BJ (cell line): ENCODE measurements around the gene CLK2. TPM values are rescaled to one million over a fixed set of nuclear protein-coding genes. Genes with fewer than 3 reads are reported as not detected.
"Not testable (repeated sequence)": the region's sequence is repeated elsewhere in the genome, so short reads cannot be mapped to it uniquely, and the experiment has no call there.

ENCODE experiments used
- CTCF ChIA-PET: fragments of 350-600 bp; formaldehyde crosslinking; extraction: SDS; loops from one replicate; lab custom pipeline; 2021; ENCODE audit warnings: antibody characterized with exemption, inconsistent platforms; lab: Yijun Ruan, JAX
- POLR2A ChIA-PET: fragments of 300-600 bp; sonication (Branson Sonifier 250); formaldehyde crosslinking; extraction: SDS; loops from one replicate; lab custom pipeline; 2021; ENCODE audit warnings: antibody characterized with exemption; lab: Charles Lee
- DNase-seq: peaks from one replicate; pipeline ENCODE4 v3.0.0-alpha.2; 2011; ENCODE audit warnings: low read depth
- H3K27me3 ChIP-seq: 2 replicates; pipeline ENCODE4 v1.6.0; 2011; ENCODE audit warnings: low read length; ENCODE audit not compliant: control insufficient read depth, insufficient read depth
- H3K36me3 ChIP-seq: 2 replicates; pipeline ENCODE4 v1.5.1; 2011; ENCODE audit warnings: low read length; ENCODE audit not compliant: control insufficient read depth, insufficient read depth
- H3K4me3 ChIP-seq: 2 replicates; pipeline ENCODE4 v1.5.1; 2011; ENCODE audit warnings: low read depth, mild to moderate bottlenecking, control low read depth, low read length
- polyA plus RNA-seq: library from polyadenylated mRNA; depleted of rRNA; stranded (reverse); fragments of >200 nt; gene quantifications from 2 replicates; pipeline ENCODE4 v1.2.3, GENCODE V29; 2011
- TF ChIP-seq, protein P1 (sequence below): IDR thresholded peaks from 2 replicates; pipeline ENCODE4 v1.5.1; 2011; ENCODE audit warnings: low read depth, mild to moderate bottlenecking, control low read depth, inconsistent platforms, low read length, moderate library complexity; ENCODE audit not compliant: insufficient read depth

Gene CLK2
- polyA plus RNA-seq, 1 experiment: 57.4 TPM

- Histone ChIP-seq H3K36me3 (no peaks in the 10 kb centered on the region), H3K4me3 (peak overlapping the region; percentile 37), H3K27me3 (no peaks in the 10 kb centered on the region)
- ChIA-PET POLR2A (no interaction called here), CTCF (interaction anchor here (1.2 to 6.8 kb wide), 5 partner anchors 9 to 55 kb away, joined by 3 to 75 read pairs (median 6); partner anchors contain the start of genes KRTCAP2, MTX1 and THBS3)
- no peak for DNase-seq
- TF ChIP-seq, protein P1, sequence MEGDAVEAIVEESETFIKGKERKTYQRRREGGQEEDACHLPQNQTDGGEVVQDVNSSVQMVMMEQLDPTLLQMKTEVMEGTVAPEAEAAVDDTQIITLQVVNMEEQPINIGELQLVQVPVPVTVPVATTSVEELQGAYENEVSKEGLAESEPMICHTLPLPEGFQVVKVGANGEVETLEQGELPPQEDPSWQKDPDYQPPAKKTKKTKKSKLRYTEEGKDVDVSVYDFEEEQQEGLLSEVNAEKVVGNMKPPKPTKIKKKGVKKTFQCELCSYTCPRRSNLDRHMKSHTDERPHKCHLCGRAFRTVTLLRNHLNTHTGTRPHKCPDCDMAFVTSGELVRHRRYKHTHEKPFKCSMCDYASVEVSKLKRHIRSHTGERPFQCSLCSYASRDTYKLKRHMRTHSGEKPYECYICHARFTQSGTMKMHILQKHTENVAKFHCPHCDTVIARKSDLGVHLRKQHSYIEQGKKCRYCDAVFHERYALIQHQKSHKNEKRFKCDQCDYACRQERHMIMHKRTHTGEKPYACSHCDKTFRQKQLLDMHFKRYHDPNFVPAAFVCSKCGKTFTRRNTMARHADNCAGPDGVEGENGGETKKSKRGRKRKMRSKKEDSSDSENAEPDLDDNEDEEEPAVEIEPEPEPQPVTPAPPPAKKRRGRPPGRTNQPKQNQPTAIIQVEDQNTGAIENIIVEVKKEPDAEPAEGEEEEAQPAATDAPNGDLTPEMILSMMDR: no peak
These were observed 45.2 kb downstream of the CLK2 start for GRCh38 chr1:155228096-155228427.

DNA sequence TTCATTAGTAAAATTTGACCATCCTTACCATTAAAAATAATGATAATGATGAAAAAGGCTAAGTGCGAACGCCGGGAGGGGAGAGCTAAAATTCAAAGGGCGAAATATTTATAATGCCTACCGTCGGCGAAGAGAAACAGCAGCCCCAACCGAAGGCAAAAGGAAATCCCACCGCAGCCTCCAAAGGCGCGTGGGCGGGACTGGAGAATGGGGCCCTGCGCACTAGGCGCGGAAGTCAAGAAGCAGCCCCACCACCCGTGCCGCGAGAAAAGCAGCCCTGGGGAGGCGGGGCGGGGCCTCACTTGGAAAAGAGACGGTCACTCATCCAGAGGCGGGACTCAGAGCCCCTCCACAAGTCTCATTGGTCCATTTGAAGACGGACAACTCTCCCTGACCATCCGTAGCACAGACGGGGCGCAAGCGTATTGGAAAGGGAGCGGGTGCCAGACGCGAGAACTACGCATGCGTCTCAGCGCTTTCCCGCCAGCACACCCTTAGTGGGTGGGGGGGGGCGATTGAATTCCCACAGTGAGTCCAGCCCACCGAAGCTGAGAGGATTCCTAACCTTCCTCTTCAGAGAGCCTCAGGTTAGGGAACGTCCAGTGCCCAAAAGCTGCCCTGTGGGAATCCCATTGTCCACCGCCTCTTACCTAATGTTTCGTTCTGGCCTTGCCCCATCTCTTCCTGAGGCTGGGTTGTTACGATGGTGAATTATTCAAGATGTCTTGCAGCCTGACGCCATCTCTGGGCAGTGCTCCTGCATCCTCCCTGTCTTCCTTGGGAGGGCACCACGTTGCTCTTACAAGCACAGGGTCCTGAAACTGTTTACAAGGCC is 45.8 kb downstream of the CLK2 start:
- POLR2A ChIA-PET: no interaction called here
- DNase-seq: peak; percentile 95
- CTCF ChIA-PET: interaction anchor here (0.8 to 6.8 kb wide), 11 partner anchors 9 to 54 kb away, joined by 3 to 75 read pairs (median 5); partner anchors contain the start of genes KRTCAP2, MTX1 and THBS3
- Histone ChIP-seq H3K27me3 (no peaks in the 10 kb centered on the region), H3K4me3 (peak overlapping the region; percentile 51), H3K36me3 (no peaks in the 10 kb centered on the region)
- TF ChIP-seq, protein P1: peak; percentile 21; the same call in 1 of the 2 replicates

GRCh38 chr1:155226910-155227260 is 46.4 kb downstream of the CLK2 start:
- ChIA-PET POLR2A (no interaction called here), CTCF (interaction anchor here (0.8 to 6.8 kb wide), 11 partner anchors 8 to 54 kb away, joined by 3 to 75 read pairs (median 5); partner anchors contain the start of genes KRTCAP2, MTX1 and THBS3)
- no peaks in the 10 kb centered on the region for H3K27me3 ChIP-seq
- DNase-seq: no peak
- no peaks in the 10 kb centered on the region for H3K36me3 ChIP-seq
- H3K4me3 ChIP-seq: peak overlapping the region; percentile 51
- TF ChIP-seq, protein P1: no peak

GRCh38 chr1:155226188-155226909 is 47.0 kb downstream of the CLK2 start:
- no peak for DNase-seq
- H3K4me3 ChIP-seq: peak overlapping the region; percentile 51
- no peaks in the 10 kb centered on the region for H3K27me3 ChIP-seq
- POLR2A ChIA-PET: no interaction called here
- TF ChIP-seq, protein P1: peak; percentile 60
- CTCF ChIA-PET: interaction anchor here (0.8 to 6.8 kb wide), 11 partner anchors 8 to 52 kb away, joined by 3 to 75 read pairs (median 6); partner anchors contain the start of genes MTX1 and THBS3
- no peaks in the 10 kb centered on the region for H3K36me3 ChIP-seq

DNA sequence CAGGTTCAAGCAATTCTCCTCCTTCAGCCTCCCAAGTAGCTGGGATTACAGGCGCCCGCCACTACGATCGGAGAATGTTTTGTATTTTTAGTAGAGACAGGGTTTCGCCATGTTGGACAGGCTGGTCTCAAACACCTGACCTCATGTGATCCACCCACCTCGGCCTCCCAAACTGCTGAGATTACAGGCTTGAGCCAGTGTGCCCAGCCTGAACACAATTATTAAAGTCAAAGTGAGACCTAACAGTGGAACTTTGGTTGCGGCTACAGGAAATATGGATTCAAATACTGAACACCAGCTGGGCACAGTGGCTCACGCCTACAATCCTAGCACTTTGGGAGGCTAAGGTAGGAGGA is 47.9 kb downstream of the CLK2 start:
- not testable (repeated sequence) for H3K27me3 ChIP-seq, H3K4me3 ChIP-seq, H3K36me3 ChIP-seq, DNase-seq
- CTCF ChIA-PET: interaction anchor here (0.9 to 6.8 kb wide), 6 partner anchors 18 to 53 kb away, joined by 4 to 75 read pairs (median 8); partner anchors contain the start of genes KRTCAP2, MTX1 and THBS3
- POLR2A ChIA-PET: interaction anchor here (0.7 kb wide), 1 partner anchor 19 kb away, joined by 3 read pairs; no protein-coding TSS in a partner anchor
